ENCODE data around the gene HOXA1. TPM values are rescaled to one million over a fixed set of nuclear protein-coding genes. Genes with fewer than 3 reads are reported as not detected.

Gene HOXA1
- total and polyA plus RNA-seq, 2 of the 8 experiments (the other 6 are each of a cell fraction or from before 2014, with no cell fraction given): not detected

DNA sequence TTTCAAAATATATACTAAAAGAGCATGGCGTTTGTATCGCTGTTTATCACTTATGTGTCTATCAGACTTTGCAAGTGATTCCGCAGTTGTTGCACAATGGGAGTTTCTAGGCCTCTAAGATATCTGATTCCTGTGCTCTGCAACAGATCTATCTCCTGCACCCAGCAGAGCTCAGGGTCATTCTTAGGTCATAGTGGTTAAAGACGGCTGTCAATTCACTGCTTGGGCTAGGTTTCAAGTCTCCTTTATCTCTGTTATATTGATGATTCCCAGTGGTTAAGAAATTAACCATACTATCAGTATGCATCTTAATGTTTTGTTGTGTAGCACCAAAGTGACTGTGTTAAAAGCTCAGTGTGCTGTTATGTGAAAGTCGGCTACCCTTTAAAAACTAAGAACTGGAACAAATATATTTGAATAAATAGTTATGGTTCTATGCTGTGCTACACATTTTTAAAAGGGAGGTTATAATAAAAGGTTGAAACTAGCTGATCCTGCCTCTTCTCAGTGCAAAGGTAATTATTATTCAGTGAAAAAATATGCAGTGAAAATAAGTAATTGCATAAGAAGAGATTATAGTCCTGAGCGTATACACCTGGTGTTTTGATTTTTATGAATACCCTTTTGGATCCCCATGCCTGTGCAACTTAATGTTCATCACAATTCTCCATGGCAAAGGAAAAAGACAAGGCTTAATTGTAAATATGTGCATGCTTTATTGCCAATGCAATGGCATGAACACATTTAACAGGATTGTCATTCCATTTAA lies 24.0 kb downstream of the HOXA1 start (continued):
- TF ChIP-seq EZH2 (IDR thresholded peaks at IDR 0.05; ENCODE audit: low read depth, low read length, severe bottlenecking): no peak
- TF ChIP-seq CHD2 (IDR thresholded peaks at IDR 0.05; ENCODE audit: low read length): no peak
- TF ChIP-seq, protein P1, sequence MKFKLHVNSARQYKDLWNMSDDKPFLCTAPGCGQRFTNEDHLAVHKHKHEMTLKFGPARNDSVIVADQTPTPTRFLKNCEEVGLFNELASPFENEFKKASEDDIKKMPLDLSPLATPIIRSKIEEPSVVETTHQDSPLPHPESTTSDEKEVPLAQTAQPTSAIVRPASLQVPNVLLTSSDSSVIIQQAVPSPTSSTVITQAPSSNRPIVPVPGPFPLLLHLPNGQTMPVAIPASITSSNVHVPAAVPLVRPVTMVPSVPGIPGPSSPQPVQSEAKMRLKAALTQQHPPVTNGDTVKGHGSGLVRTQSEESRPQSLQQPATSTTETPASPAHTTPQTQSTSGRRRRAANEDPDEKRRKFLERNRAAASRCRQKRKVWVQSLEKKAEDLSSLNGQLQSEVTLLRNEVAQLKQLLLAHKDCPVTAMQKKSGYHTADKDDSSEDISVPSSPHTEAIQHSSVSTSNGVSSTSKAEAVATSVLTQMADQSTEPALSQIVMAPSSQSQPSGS (IDR thresholded peaks at IDR 0.05; ENCODE audit: low read length): no peak
- no peak for TF ChIP-seq EP300 (IDR thresholded peaks at IDR 0.05; ENCODE audit: borderline replicate concordance in 1 of 2, low read depth in 2 of 2, low read length in 2 of 2)
- no peak for TF ChIP-seq MAFK (IDR thresholded peaks at IDR 0.05; ENCODE audit: low read depth, low read length)
- no peak for TF ChIP-seq RNF2 (IDR thresholded peaks at IDR 0.05; ENCODE audit: borderline replicate concordance, low read depth, low read length, missing control alignments, poor library complexity, severe bottlenecking)
- TF ChIP-seq, protein P2, sequence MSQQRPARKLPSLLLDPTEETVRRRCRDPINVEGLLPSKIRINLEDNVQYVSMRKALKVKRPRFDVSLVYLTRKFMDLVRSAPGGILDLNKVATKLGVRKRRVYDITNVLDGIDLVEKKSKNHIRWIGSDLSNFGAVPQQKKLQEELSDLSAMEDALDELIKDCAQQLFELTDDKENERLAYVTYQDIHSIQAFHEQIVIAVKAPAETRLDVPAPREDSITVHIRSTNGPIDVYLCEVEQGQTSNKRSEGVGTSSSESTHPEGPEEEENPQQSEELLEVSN (IDR thresholded peaks at IDR 0.05): no peak
- TF ChIP-seq, protein P3, sequence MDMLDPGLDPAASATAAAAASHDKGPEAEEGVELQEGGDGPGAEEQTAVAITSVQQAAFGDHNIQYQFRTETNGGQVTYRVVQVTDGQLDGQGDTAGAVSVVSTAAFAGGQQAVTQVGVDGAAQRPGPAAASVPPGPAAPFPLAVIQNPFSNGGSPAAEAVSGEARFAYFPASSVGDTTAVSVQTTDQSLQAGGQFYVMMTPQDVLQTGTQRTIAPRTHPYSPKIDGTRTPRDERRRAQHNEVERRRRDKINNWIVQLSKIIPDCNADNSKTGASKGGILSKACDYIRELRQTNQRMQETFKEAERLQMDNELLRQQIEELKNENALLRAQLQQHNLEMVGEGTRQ (IDR thresholded peaks at IDR 0.05; ENCODE audit: low read length): no peak
- TF ChIP-seq PHF8 (conservative IDR thresholded peaks at IDR 0.05; ENCODE audit: low read depth, low read length): no peak
